NCI-H2196 treated with DMSO at 0.1 percent for 48 hours (cell line): ENCODE results near the gene PML.
"Not testable (repeated sequence)": the region's sequence is repeated elsewhere in the genome, so short reads cannot be mapped to it uniquely, and the experiment has no call there.

Experiments used
- DNase-seq: peaks from one replicate; lab custom pipeline; 2025; ENCODE audit not compliant: unreplicated experiment; lab: John Stamatoyannopoulos, UW

PML gene

DNA sequence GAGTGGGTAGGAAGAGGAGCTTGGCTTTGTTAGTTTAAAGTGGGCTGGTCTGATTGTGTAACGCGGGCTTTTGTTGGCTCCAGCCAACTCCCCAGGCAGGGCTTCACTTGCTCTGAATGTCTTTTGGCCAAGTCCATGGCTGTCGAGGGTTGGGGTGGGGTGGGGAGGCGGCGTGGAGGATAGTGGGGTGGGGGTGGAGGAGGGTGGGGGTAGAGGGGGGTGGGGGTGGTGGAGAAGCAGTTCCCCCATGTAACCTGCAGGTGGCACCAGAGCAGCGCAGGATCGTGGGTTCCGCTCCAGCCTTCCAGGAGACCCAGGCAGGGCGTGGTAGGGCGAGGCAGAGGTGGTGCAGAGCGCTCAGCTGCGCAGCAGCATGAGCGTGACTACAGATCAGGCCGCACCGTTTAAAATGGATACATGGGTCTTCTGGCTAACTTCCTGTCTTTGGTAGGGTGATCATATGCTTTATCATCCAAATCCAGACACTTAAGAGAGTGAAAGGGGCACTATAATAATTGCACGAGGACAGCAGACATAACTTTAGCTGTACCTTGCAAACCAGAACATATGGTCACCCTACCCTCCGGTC, 59.5 kb downstream of the PML start:
- peak; percentile 28 for DNase-seq

DNA sequence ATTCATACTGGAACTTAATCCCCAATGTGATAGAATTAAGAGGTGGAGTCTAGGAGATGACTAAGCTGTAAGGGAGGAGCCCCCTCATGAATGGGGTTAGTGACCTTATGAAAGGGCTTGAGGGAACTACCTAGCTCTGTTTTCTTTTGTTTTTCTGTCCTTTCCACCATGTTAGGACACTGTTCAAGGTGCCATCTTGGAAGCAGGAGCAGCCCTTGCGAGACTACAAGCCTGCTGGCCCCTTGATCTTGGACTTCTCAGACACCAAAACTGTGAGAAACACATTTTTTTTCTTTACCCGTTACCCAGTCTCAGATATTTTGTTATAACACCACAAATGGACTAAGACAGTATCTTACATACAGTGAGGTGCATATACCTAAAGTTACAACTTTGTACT, 61.3 kb downstream of the PML start:
- no peak for DNase-seq

DNA sequence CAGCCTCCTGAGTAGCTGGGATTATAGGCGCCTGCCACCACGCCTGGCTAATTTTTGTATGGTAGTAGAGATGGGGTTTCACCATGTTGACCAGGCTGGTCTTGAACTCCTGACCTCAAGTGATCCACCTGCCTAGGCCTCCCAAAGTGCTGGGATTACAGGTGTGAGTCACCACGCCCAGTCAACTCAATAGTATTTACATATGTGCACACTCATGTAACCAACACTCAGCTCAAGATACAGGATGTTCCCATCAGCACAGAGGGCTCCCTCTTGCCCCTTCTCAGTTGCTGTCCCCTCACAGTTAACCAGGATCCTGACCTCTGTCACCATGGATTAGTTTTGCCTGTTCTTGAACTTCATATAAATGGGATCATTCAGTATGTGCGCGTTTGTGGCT, 61.8 kb downstream of the PML start:
- DNase-seq: not testable (repeated sequence)

DNA sequence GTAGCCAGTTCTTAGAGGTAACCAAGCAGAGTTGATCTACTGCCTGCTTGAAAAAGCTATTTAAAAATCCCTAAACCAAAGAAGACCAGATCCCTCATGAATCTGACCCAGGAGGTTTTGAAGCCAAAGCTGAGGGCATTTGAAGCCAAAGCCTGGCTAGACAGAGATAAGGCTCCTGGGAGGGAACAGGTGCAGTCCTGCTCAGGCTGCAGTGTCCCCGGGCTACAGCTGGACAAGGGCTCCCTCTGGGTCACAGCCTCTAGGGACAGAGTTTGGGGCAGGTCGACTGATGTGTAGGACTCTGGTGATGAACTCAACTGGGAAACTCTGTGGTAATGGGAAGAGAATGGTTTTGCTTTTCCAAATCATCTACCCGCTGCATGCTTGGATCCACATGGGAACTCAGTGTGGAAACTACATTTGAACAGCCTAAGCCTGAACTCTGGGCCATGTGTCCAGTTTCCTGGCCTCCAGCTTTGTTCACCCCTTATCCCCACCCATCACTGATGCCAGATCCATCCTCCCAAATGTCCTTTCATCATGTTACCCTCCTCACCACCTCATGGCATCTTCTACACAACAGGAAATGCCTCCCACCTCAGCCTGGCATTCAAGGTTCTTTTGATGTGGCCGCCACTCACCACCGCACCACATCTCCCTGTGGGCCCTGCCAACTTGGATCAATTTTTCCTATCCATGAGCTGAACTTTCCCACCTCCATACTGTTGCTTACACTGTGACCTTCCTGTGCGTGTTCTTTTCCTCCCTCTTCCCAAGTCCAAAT, 64.7 kb downstream of the PML start:
- not testable (repeated sequence) for DNase-seq

DNA sequence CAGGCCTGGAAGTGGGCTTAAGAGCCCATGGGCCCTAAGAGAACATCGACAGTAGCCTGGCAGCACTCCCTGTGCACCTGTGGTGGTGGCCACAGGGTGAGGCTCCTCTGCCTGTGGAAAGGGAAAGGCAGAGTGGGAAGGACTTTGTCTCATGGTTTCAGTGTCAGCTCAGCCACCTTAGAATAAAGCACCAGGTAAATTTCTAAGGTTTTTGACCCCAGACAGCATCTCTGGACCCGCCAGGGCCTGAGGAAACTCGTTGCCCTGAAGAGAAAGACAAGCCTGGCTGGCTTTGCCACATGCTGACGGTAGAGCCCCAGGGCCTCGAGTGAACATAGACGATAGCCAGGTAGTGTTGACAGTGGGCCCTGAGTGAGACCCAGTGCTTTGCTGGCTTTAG, 65.7 kb downstream of the PML start:
- DNase-seq: no peak

DNA sequence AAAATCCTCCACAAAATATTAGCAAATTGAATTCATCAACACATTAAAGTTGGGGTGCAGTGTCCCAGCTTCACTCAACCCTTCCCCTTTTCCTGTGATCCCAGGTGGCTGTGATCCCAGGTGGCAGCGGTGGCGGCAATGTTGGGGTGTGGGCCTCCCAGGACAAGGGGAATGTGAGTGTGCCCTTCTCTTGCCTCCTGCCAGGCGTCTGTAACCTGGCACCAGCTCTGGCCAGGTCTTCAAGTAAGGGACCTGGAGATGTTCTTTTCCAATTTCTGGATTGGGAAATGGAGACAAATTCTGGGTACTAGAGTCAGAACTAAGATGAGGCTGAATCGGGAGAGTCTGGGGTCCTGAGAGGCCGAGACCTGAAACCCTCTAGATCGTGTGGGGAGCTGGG, 67.7 kb downstream of the PML start:
- DNase-seq: no peak

DNA sequence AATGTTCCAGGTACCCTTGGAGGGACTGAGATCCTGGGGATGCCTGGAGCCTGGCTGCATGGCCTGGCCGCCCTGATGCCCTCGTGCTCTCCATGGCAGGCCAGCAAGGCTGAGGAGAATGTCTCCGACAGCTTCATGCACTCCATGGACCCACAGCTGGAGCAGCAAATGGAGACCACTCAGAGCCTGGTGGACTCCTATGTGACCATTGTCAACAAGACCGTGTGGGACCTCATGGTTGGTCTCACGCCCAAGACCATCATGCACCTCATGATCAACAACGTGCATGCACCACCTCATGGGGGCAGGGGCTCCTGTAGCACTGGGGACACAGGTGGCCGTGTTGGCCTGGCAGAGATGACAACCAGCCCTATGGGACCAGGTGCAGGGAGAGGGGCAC, 68.2 kb downstream of the PML start:
- DNase-seq: no peak

DNA sequence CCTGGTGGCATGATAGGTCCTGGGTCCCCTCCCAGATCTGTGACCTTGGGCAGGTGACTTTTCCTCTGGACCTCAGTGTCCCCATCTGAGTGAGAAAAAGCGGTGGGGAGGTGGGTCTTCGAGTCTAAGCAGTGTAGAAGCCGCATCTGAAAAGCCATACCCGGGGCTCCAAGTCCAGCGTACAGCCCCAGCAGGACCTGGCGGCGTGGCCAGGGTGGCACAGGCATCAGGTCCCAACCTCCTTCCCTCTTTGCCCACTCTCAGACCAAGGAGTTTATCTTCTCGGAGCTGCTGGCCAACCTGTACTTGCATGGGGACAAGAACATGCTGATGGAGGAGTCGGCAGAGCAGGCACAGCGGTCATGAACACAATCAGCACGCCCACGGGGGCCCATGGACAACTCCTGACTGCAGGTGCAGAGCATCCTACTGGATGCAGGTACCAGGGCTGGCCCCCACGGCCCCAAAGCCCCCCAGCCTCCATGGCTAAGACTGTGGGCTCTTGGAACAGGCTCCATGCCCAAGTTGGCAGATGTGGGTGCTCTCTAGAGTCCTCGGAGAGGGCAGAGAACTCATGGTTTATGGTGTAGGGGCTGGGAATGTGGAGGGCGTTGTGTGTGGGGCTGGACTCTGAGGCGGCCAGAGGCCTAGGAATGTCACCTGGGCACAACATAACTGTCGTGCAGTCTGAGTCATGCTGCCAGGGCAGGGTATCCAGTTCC, 69.1 kb downstream of the PML start:
- DNase-seq: not testable (repeated sequence)

DNA sequence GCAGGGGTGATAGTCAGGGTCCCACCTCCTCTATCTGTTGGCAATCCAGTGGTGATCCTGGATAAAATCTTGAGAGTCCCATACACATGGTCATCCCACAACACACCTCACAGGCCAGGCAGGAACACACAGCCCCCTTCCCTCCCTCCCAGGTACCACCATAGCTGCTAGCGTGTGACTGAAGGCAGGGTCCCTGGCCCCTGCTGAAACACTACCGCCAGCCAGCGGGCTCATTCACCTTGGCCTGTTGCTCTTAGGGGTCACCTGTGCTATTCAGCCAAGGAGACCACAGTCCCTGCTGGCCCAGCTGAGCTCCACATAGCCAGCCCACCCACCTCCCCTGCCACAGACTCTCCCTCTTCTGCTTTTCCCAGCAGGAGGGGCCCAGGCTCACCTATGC, 69.7 kb downstream of the PML start:
- not testable (repeated sequence) for DNase-seq

DNA sequence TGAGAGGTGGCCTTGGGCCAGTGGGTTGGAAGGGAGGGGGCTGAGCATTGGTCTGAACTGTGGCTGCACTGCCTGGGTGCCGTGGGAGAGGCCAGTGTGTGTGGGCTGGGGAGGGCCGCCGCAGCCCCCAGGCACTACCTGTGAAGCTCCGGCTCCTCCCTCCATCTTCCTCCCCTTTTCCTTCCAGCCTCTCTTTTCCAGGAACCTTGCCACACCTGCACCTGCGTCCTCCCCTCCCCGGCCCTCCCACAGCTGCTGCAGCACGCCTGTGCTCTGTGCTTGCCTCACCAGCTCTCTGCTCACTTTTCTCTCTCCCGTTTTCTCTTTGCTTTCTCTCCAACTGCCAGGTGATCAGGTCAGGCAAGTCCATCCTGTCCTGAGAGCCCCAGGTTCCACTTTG, 70.3 kb downstream of the PML start:
- DNase-seq: not testable (repeated sequence)

DNA sequence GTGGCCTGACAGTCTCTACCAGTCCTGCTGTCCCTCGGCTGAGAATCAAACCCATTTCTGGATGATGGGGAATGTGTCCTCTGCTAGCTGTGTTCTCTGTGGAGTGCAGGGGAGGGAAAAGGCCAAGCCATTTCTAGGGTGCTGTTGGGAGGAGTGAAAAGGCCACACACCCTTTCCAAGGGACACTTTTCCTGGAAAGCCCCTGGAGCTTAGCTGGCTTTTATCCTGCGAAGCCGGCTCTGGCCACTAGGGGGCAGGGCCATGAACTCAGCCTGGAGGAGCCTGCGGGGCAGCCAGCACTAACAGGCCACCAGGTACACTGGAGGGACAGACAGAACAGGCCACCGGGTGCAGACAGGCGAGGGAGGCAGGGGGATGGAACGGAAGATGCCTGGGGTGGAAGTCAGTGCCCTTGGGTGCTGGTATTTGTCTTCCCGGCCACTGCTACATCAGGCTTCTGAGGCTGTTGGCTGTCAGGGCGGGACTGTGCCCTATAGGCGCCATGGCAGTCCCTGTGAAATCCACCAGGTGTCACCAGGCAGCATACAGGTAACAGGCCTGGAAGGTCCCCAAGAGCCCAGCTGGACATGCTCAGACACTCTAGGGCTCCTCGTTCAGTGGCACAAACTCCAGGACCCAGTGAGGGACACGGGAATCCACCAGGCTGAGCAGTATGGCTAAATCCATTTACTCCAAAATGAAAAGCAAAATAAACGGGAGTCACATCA, 71.3 kb downstream of the PML start:
- not testable (repeated sequence) for DNase-seq

DNA sequence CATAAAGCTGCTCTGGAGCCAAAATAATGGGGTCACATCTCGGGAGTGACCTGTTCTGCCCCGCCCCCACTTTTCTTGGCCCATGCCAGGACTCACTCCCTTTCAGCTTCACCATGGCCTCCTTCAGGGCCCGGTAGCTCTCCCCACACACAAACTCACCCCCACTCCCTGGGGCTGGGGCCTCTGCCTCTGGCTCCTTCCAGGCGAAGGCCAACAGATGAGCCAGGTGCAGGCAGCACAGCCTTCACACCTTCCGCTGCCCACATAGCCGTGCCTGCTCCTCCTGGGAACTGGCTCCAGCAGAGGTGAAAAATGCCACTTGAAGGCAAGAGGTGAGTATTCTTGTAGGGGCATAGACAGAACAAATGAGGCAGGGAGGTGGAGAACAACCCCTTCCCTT, 77.1 kb downstream of the PML start:
- DNase-seq: not testable (repeated sequence)

DNA sequence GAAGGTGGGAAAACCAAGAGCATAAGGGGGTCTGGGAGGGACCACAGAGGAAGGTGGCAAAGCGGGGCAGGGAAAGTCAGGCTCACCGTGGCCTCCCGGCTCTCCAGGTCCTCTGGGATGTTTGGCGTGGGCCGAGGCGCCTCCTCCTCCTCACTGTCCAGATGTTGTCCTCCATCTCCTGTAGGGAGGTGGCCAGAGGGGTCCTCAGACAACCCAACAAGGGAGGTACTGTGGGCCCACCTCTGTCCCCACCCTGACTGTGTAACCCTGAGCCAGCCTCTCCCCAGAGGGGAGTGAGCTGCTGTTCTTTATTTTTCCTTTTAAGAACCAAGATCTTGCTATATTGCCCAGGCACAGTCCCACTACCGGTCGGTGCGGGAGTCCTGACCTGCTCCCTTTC, 77.6 kb downstream of the PML start:
- not testable (repeated sequence) for DNase-seq

DNA sequence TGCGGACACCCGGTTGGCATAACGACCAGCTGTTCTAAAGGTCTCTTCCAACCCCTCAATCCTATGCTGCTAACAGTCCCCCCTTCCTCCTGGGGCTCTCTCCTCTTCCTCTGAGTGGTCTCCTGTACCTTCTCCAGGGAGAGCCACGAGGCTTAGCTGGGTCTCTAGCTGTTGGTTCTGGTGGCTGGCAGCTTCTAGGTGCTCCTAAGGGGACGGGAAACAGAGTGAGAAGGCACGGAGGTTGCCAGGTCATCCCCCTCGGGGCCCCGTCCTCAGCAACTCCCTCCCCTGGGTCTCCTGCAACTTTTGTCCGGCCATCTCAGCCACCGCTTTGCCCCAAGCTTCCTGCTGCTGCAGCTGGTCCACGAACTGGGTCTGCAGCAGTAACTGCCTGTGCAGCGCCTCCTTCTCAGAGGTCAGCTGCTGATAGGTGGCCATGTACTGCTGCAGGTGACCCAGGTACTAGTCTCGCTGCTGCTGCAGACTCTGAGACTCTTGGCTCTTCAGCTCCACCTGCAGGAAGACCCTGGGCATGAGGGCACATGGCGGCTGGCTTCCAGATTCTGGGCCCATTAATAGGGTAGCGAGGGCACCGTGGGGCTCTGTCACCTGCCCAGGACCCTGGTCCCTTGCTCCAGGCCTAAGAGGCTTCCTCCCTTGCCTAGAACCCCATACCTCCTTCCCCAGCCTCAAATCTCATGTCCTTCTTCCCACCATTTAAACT, 78.3 kb downstream of the PML start:
- DNase-seq: not testable (repeated sequence)

DNA sequence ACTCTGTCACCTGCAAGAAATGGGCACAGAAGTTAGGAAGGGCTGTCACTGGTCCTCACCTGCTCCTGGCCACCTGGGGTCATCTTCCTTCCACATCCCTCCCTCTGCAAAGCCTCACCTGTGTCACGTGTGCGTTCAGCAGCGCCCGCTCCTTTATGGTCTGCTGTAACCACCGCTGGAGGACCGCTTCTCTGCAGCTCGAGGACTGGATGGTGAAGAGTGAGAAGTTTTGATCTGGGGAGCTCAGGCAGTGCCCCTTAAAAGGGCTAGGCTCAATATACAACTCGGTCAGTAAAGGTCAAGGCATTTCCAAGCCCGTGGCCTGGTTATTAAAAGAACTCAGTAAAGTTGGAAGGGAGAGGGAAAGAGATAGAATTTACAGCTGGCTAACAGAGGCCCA, 81.3 kb downstream of the PML start:
- DNase-seq: not testable (repeated sequence)

DNA sequence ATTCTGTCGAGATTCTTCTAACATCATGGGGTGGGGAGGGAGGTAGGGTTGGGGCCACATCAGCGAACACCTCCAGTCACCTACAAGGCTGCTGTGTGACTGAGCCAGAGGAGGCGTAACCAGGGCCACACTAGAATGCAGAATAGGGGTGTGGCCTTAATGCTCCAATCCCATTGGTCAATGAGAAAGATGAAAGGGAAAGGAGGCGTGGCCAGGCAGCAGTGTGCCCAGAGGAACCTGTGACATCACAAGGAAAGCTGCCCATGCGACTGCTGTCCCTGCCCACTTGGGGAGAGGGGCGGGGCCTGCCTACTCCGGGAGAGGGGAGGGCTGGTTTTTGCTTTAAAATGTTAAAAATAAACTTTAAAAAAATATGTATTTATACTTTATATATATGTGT, 87.9 kb downstream of the PML start, which contains the start of gene GOLGA6A:
Gene GOLGA6A, minus strand, starts transcription at position 101 of the 400 bp plus-strand sequence. Its CDS starts 41 bp downstream, at position 60.
- DNase-seq: not testable (repeated sequence)

DNA sequence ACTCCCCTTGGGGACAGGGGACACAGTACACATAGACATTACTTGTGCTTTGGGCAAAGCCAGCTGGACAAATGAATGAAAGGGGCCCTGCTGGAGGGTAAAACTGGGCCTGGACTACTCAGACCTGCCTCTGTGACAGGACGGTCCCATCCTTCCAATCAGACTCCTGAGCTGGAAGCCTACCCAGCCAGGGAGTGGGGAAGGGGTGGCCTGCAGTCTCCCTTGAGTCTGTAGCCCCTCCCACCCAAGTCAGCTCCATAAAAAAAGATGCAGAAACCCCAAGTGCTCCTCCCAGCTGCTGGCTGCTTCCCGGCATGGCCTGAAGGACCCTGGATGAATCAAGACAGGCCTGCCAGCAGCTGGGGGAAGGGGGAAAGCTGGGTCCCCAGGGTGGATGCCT, 100.1 kb downstream of the PML start:
- DNase-seq: not testable (repeated sequence)

DNA sequence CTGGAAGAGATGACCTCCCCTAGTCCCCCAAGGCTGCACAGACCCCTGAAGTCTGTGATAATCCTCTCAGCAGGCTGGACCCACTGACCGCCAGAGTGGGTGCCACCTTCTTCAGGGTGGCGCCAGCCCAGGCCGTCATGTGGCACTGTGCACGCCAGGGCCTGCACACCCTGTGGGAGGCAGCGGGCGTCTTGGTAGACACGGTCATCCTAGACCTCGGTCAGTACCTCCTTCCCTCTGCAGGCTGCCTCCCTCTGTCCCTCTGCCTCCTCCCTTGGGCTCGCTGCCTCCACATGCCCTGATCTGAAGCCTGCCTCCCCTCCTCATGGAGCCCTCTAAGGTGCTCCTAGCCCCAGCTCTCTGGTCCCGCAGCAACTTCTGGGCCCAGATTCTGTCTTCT, 101.1 kb downstream of the PML start:
- DNase-seq: not testable (repeated sequence)

DNA sequence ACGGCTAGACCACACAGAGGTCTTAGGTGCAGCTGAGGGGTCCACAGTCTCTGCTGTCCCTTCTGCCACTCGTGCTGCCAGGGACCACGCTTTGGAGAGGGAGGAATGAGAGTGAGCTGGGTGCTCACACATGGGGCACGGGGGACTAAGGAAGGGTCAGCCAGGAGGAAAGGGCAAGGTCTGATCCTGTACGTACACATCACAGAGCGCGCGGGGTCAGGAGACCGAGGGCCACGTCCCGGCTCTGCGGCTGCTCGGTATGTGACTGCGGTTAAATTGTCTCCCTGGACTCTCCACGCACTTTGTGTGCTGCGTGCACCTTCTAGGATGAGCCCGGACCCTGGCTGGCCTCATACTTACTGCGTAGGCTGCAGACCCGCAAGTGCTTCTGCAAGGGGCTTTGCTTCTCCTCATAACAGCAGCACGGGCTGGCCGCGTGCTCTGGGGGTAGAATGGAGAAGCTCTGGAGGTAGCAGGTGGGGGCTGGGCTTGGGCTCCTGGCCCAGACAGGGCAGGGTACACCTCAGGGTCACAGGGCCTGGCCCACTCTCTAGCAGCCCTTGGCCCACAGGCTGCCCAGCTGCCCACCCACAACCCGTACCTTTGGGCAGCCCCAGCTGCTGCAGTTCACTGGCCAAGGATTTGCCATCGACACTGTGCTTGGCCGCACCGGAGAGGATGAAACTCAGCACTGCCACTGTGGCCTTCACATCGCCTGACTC, 102.4 kb downstream of the PML start:
- DNase-seq: not testable (repeated sequence)
